A549 (cell line): Measurements from ENCODE around the gene SPTBN4.

Experiments
- CEBPB ChIP-seq, 2 experiments: fragments of >200 bp in 1 of 2; sonication (Bioruptor Twin) in 1 of 2; formaldehyde crosslinking in 1 of 2; IDR thresholded peaks; 2 replicates each; pipeline ENCODE4 v1.6.1; 2012 to 2016
- CHD4 ChIP-seq: fragments of 200-600 bp; sonication (generic); IDR thresholded peaks from 2 replicates; pipeline ENCODE4 v1.6.1; 2016; ENCODE audit warnings: antibody characterized with exemption, mild to moderate bottlenecking, borderline replicate concordance
- CTCF ChIP-seq: fragments of >200 bp; sonication (Bioruptor Twin); formaldehyde crosslinking; IDR thresholded peaks from 3 replicates; pipeline ENCODE4 v1.5.1; 2016
- E2F6 ChIP-seq: IDR thresholded peaks from 2 replicates; pipeline ENCODE4 v1.6.1; 2012; ENCODE audit warnings: low read depth, borderline replicate concordance
- ESRRA ChIP-seq: fragments of 150-350 bp; IDR thresholded peaks from 2 replicates; pipeline ENCODE4 v1.6.1; 2014; ENCODE audit warnings: mild to moderate bottlenecking, low read length, borderline replicate concordance
- NFE2L2 ChIP-seq: fragments of 150-350 bp; conservative IDR thresholded peaks from 2 replicates; pipeline ENCODE4 v1.6.1; 2014; ENCODE audit warnings: low read length
- RAD21 ChIP-seq, 2 experiments: fragments of >200 bp in 1 of 2; sonication (Bioruptor Twin) in 1 of 2; formaldehyde crosslinking in 1 of 2; IDR thresholded peaks in 1 of 2; conservative IDR thresholded peaks in 1 of 2; 2 replicates in 1 of 2; 3 replicates in 1 of 2; pipeline ENCODE4 v1.6.1; 2012 to 2018; ENCODE audit warnings: inconsistent platforms in 1 of 2
- RCOR1 ChIP-seq: fragments of 150-350 bp; IDR thresholded peaks from 2 replicates; pipeline ENCODE4 v1.6.1; 2014; ENCODE audit warnings: antibody characterized with exemption, low read length, low read depth
- RFX5 ChIP-seq: fragments of 450-650 bp; IDR thresholded peaks from 2 replicates; pipeline ENCODE4 v1.7.1; 2014; ENCODE audit warnings: antibody characterized with exemption, mild to moderate bottlenecking, moderate library complexity

- TF ChIP-seq CHD4 (no peak), CTCF (no peak), E2F6 (no peak), RCOR1 (no peak), NFE2L2 (no peak), RAD21 (conservative IDR thresholded peaks at IDR 0.05 in 1 of 2, IDR thresholded peaks at IDR 0.05 in 1 of 2) (no peak), RFX5 (no peak), CEBPB (IDR thresholded peaks at IDR 0.05) (no peak), ESRRA (no peak)
These were observed 140.8 kb downstream of the SPTBN4 start for GRCh38 chr19:40607311-40608239.
